ENCODE measurements around the gene MEIS2. TPM values are rescaled to one million over a fixed set of nuclear protein-coding genes. Genes with fewer than 3 reads are reported as not detected.

MEIS2 gene
- polyA plus RNA-seq, 1 donor, result 19.7 TPM

DNA sequence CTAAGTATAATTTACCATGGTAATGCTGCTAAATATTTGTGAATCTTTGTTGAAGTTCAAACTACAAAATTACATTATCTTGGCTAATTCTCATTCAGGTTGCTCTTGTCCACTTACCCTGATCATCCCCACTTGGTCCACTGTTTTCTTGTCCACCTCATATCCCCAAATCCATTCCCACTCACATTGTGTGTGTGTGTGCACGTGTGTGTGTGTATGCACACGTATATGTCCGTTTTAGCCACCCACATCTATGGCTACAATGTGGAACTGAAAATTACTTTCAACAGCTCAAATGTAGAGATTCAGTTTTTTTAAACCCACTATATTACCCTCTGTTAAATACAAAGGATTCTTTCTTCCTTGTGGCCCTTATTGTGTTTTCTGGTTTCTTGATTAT, 15.2 kb upstream of the MEIS2 start:
- Histone ChIP-seq H3K4me3 (ENCODE audit: low read length) (no peak overlapping the region), H3K27me3 (ENCODE audit: control insufficient read depth, insufficient read depth, low read length) (peaks cover 42% of the 10 kb centered on the region), H3K27ac (ENCODE audit: low read length) (no peak overlapping the region), H3K36me3 (ENCODE audit: control insufficient read depth, insufficient read depth, low read length) (no peaks in the 10 kb centered on the region), H3K9me3 (ENCODE audit: control insufficient read depth, low read depth, low read length) (no peaks in the 10 kb centered on the region), H3K4me1 (ENCODE audit: control insufficient read depth, insufficient read depth, low read length) (no peaks in the 10 kb centered on the region)
- DNase-seq, result no peak
- no CpG with 5 or more reads among the region's 3 CpGs for WGBS (ENCODE audit: insufficient coverage, low lambda C conversion rate)

DNA sequence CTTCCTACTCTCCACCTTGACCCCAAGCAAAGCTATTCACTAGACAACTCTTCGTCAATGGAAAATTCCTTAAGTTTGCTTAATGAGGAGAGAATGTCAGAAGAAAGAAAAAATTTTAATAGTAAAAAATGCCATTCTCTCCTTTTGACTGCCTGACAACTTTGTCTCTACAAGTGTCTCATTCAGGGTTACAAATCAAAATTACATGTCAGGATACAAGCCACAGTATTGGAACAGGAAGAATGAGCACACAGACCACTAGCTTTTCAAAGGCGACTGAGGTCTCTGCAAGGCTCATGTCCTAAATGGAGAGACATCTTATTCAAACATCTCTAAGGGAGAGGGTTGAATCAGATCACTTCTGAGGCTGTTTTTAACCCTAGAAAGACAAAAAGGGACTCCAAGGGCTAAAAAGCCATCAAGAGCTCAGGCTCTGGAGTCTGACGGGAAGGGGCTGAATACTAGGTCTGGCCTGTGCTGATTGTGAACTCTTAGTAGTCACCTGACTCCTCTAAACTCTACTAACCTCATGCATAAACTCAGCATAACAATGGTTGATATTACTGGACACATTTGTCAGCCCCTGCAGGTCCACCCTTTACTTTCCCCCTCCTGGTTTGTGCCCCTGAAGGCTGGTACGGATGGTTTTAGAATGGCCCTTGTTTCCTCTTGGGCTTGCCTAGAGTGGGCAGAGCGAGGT, 12.8 kb upstream of the MEIS2 start:
- no peak overlapping the region for H3K4me3 ChIP-seq (ENCODE audit: low read length)
- H3K27me3 ChIP-seq (ENCODE audit: control insufficient read depth, insufficient read depth, low read length), result peaks cover 61% of the 10 kb centered on the region
- H3K27ac ChIP-seq (ENCODE audit: low read length), result no peak overlapping the region
- H3K36me3 ChIP-seq (ENCODE audit: control insufficient read depth, insufficient read depth, low read length), result no peaks in the 10 kb centered on the region
- DNase-seq, result no peak
- H3K9me3 ChIP-seq (ENCODE audit: control insufficient read depth, low read depth, low read length), result no peaks in the 10 kb centered on the region
- no peaks in the 10 kb centered on the region for H3K4me1 ChIP-seq (ENCODE audit: control insufficient read depth, insufficient read depth, low read length)
- 60% methylated on average over 1 of the region's 5 CpGs for WGBS (ENCODE audit: insufficient coverage, low lambda C conversion rate)

DNA sequence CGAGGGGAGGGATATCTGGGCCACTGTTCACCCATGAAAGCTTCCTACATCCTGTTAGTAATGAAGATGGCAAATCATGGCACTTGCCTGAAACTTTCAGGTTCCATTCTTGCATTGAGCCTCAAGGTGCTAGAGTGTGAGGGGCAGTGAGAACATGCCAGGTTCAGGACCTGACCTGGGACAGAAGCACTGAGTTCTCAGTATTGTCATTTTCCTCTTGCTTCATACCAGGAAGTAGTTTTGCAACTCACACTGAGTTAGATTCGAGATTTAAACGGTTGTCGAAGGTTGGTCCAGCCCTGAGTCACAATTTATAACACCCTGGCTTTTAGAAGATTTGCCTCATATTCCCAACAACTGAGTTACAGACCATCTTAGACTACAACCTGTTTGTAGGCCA, 11.8 kb upstream of the MEIS2 start:
- H3K9me3 ChIP-seq (ENCODE audit: control insufficient read depth, low read depth, low read length), result no peaks in the 10 kb centered on the region
- peaks cover 69% of the 10 kb centered on the region for H3K27me3 ChIP-seq (ENCODE audit: control insufficient read depth, insufficient read depth, low read length)
- H3K27ac ChIP-seq (ENCODE audit: low read length), result no peak overlapping the region
- H3K4me1 ChIP-seq (ENCODE audit: control insufficient read depth, insufficient read depth, low read length), result no peaks in the 10 kb centered on the region
- 20% methylated on average over 1 of the region's 4 CpGs for WGBS (ENCODE audit: insufficient coverage, low lambda C conversion rate)
- no peak overlapping the region for H3K4me3 ChIP-seq (ENCODE audit: low read length)
- H3K36me3 ChIP-seq (ENCODE audit: control insufficient read depth, insufficient read depth, low read length), result no peaks in the 10 kb centered on the region
- DNase-seq, result no peak

DNA sequence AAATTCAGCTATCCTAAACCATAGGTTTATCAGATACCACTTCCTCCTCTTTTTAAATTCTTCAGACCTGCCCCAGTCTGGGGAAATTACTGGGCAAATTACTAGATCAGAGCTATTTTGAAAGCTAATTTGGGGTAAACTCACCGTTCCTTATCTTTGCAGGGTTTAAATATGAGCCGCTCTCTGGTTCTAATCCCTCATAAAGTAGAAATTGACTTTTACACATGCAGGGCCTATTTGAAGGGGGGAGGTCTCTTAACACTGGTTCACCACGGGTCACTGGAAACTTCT, 11.0 kb upstream of the MEIS2 start:
- no peaks in the 10 kb centered on the region for H3K4me1 ChIP-seq (ENCODE audit: control insufficient read depth, insufficient read depth, low read length)
- H3K27ac ChIP-seq (ENCODE audit: low read length), result no peak overlapping the region
- H3K27me3 ChIP-seq (ENCODE audit: control insufficient read depth, insufficient read depth, low read length), result peaks cover 77% of the 10 kb centered on the region
- no peaks in the 10 kb centered on the region for H3K9me3 ChIP-seq (ENCODE audit: control insufficient read depth, low read depth, low read length)
- no peak for DNase-seq
- no peaks in the 10 kb centered on the region for H3K36me3 ChIP-seq (ENCODE audit: control insufficient read depth, insufficient read depth, low read length)
- WGBS (ENCODE audit: insufficient coverage, low lambda C conversion rate), result 20% methylated on average over 1 of the region's 3 CpGs
- no peak overlapping the region for H3K4me3 ChIP-seq (ENCODE audit: low read length)

DNA sequence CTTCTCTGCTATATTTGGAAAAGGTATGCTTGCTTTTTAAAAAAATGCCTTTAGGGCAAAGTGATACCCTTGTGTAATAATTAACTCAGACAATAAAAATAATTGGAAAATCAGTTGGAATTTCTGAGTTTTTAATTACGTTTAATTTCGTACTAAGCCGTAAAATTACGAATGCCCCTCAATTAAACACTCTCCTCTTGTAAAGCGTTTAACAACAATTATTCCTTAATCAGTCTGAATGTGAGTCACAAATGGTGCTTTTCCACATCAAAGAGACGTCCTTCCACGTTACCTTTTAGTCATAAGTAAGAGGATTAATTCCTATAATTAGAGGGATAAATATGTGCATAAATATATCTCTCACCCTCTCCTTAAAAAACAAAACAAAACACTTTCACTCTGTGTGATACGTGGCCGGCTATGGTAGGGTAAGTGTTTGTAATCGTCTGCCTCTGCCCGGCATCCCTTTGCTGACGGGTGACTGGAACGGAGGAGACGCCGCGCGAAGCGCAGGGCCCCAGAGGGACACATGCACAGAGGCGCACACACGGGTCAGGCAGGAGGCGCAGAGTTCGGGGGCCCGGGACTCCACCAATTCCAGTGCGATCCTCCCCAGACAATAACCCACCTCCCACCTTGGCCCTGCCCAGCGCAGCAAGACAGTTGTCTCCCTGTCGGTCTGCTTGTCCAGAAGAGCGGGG, 9.7 kb upstream of the MEIS2 start:
- peak overlapping the region; percentile 32 for H3K4me3 ChIP-seq (ENCODE audit: low read length)
- H3K27me3 ChIP-seq (ENCODE audit: control insufficient read depth, insufficient read depth, low read length), result peaks cover 85% of the 10 kb centered on the region

DNA sequence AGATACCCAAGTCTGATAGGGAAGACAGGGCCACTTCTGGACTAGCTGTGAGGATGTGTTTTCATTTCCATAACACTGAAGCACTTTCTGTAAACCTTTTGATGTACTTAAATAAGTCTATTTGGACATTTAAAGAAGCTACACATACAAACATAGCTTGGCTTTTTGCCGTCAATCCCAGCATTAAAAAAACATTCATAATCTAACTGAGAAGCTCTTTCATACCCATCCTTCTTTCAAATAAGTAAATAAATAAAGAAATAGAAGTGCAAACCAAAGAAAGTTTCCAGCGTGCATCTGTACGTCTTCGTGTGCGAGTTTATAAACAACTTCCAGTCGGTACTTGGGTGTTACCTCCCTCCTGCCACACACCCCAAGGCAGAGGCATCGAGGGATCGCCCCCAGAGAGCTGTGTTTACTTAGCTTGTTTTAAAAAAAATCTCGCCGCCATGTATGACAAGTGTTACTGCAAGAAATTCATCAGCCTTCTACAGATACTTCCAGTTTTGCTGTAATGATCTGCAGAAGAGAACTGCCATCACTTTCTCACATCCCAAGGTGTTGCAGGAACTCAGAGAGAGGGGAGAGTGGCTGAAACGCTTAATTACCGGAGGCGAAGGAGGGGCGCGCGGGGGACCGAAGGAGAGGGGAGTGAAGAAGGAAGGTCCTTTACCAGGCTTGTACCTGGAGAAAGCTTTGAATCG, 9.0 kb upstream of the MEIS2 start:
- no peaks in the 10 kb centered on the region for H3K9me3 ChIP-seq (ENCODE audit: control insufficient read depth, low read depth, low read length)
- WGBS (ENCODE audit: insufficient coverage, low lambda C conversion rate), result 0% methylated on average over 2 of the region's 18 CpGs
- no peak for DNase-seq
- H3K27ac ChIP-seq (ENCODE audit: low read length), result peak overlapping the region; percentile 50
- no peaks in the 10 kb centered on the region for H3K36me3 ChIP-seq (ENCODE audit: control insufficient read depth, insufficient read depth, low read length)
- peak overlapping the region; percentile 15 for H3K4me3 ChIP-seq (ENCODE audit: low read length)
- no peaks in the 10 kb centered on the region for H3K4me1 ChIP-seq (ENCODE audit: control insufficient read depth, insufficient read depth, low read length)
- peaks cover 91% of the 10 kb centered on the region for H3K27me3 ChIP-seq (ENCODE audit: control insufficient read depth, insufficient read depth, low read length)

More for the DNA sequence above, 9.7 kb upstream of the MEIS2 start:
- no peaks in the 10 kb centered on the region for H3K4me1 ChIP-seq (ENCODE audit: control insufficient read depth, insufficient read depth, low read length)
- peak overlapping the region; percentile 50 for H3K27ac ChIP-seq (ENCODE audit: low read length)
- H3K36me3 ChIP-seq (ENCODE audit: control insufficient read depth, insufficient read depth, low read length), result no peaks in the 10 kb centered on the region
- 3% methylated on average over 5 of the region's 27 CpGs for WGBS (ENCODE audit: insufficient coverage, low lambda C conversion rate)
- no peaks in the 10 kb centered on the region for H3K9me3 ChIP-seq (ENCODE audit: control insufficient read depth, low read depth, low read length)
- no peak for DNase-seq

DNA sequence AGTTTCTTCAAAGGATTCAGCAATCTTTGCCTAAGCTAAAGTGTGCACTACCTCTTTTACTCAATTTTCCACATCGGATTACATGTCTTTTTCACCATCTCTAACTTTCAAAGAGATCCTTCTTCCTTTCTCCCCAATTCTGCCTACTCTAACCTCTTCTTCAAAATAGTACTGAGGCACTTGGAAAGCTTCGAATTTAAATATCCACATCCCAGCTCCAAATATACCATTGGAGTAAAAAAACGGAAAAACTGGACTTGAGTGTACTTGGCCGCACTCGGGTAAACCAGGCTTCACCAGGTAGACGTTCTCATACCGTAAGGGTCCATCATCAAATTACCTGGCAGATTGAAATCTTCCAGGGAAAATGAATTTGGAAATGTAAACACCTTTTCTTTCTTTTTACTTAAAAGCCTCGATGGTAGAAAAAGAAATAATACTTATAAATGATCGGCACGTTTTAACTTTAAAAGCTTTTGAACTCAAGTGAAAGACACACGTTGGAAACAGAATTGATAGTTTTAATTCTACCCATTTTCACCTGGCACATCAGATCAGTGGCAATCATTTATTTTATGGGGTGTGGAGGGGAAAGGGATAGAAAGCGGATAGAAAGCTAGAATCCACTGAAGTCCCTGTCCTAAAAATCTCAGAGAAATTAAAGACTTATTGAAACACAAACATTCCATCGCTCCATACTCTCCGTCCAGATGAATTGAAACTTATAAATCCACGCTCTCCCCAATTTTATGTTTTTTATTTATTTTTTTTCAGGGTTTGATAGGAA, 8.2 kb upstream of the MEIS2 start:
- H3K36me3 ChIP-seq (ENCODE audit: control insufficient read depth, insufficient read depth, low read length), result no peaks in the 10 kb centered on the region
- H3K4me1 ChIP-seq (ENCODE audit: control insufficient read depth, insufficient read depth, low read length), result no peaks in the 10 kb centered on the region
- no peaks in the 10 kb centered on the region for H3K9me3 ChIP-seq (ENCODE audit: control insufficient read depth, low read depth, low read length)
- H3K4me3 ChIP-seq (ENCODE audit: low read length), result no peak overlapping the region
- DNase-seq, result no peak
- 32% methylated on average over 7 of the region's 15 CpGs for WGBS (ENCODE audit: insufficient coverage, low lambda C conversion rate)
- H3K27me3 ChIP-seq (ENCODE audit: control insufficient read depth, insufficient read depth, low read length), result peaks cover 94% of the 10 kb centered on the region
- H3K27ac ChIP-seq (ENCODE audit: low read length), result peak overlapping the region; percentile 50

DNA sequence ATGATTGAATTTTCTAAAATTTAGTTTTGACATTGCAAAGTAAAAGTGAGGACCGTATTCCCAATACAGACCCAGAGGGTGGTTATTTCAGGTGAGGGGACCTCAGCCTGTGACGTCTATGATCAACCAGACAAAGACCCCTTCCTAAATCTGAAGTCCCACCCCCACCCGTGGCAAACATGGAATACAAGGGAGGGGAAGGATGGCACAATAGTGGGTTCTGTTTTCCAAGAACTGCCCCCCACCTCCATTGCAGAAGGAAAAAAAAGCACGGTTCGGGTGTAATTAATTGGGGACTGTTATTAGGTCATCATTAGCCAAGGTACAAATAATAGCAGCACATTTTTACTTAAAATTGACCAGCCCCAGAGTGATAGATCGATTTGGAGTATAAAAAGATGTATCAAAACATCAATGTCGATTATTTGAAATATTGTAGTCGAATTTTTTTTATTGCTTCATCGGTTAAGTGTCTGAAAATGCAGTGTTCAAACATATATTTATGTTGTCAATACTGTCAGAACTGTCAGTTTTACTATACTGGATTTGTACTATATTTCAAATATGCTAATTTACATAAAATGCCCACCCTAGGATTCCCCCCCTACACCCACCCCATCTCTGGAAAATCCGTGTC, 7.5 kb upstream of the MEIS2 start:
- Histone ChIP-seq H3K4me3 (ENCODE audit: low read length) (no peak overlapping the region), H3K4me1 (ENCODE audit: control insufficient read depth, insufficient read depth, low read length) (no peaks in the 10 kb centered on the region), H3K27me3 (ENCODE audit: control insufficient read depth, insufficient read depth, low read length) (peaks cover 94% of the 10 kb centered on the region), H3K27ac (ENCODE audit: low read length) (peak overlapping the region; percentile 53), H3K36me3 (ENCODE audit: control insufficient read depth, insufficient read depth, low read length) (no peaks in the 10 kb centered on the region), H3K9me3 (ENCODE audit: control insufficient read depth, low read depth, low read length) (no peaks in the 10 kb centered on the region)
- no peak for DNase-seq
- WGBS (ENCODE audit: insufficient coverage, low lambda C conversion rate), result 22% methylated on average over 3 of the region's 10 CpGs

DNA sequence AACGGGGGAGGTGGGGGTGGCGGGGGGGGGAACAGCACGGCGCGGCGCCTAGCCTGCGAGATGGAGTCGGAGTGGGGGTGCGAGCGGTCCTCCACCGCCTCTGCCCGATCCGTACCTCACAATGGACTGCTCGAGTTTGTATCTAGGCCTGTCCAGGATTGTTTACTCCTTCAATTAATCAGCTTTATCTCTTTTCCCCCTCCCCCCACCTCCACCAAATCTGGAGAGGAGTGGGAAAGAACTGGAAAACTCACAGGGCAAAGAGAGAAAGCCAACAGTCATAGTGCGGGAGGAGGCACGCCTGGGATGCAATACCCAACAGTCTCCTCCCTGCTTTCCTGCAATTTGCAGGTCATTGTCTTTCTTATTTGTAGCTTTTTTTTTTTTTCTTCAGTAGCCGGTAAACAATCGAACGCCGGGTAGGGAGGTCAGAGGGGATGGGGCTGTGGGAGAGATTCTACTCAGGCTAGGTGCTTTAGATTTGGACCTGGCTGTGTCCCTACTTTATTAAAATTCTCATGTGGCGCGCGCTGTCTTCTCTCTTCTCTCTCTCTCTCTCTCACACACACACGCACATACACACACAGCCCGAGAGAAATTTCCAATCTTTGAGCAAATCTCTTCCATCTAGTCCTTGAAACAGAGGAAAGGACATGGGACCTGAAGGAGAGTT, 6.9 kb upstream of the MEIS2 start:
- H3K36me3 ChIP-seq (ENCODE audit: control insufficient read depth, insufficient read depth, low read length), result no peaks in the 10 kb centered on the region
- WGBS (ENCODE audit: insufficient coverage, low lambda C conversion rate), result 16% methylated on average over 4 of the region's 25 CpGs
- H3K4me3 ChIP-seq (ENCODE audit: low read length), result peak overlapping the region; percentile 30

More for the DNA sequence above, 6.9 kb upstream of the MEIS2 start:
- DNase-seq, result no peak
- peak overlapping the region; percentile 53 for H3K27ac ChIP-seq (ENCODE audit: low read length)
- peaks cover 94% of the 10 kb centered on the region for H3K27me3 ChIP-seq (ENCODE audit: control insufficient read depth, insufficient read depth, low read length)
- H3K4me1 ChIP-seq (ENCODE audit: control insufficient read depth, insufficient read depth, low read length), result no peaks in the 10 kb centered on the region
- H3K9me3 ChIP-seq (ENCODE audit: control insufficient read depth, low read depth, low read length), result peaks cover 2% of the 10 kb centered on the region

Data from large intestine (tissue), 3 donors.